Liver (tissue), 9 donors: Measurements from ENCODE around the gene C1QTNF4. TPM values are rescaled to one million over a fixed set of nuclear protein-coding genes. Genes with fewer than 3 reads are reported as not detected.

Source experiments
- DNase-seq: peaks from one replicate; pipeline ENCODE4 v3.0.0-alpha.2; 2017; ENCODE audit warnings: low spot score
- H3K27ac ChIP-seq, 2 donors: one replicate each; pipeline ENCODE4 v1.7.0; 2013; ENCODE audit warnings: inconsistent platforms in 2 of 2, low read length in 2 of 2, control low read depth in 1 of 2, low read depth in 1 of 2, mild to moderate bottlenecking in 1 of 2
- H3K27me3 ChIP-seq, 4 donors: one replicate each; pipeline versions ENCODE4 v1.6.1 to v1.7.0; 2013; ENCODE audit warnings: low read length in 3 of 4, inconsistent platforms in 1 of 4, mild to moderate bottlenecking in 1 of 4, moderate library complexity in 1 of 4; ENCODE audit not compliant: control insufficient read depth in 4 of 4, insufficient read depth in 4 of 4
- H3K36me3 ChIP-seq, 4 donors: one replicate each; pipeline versions ENCODE4 v1.6.1 to v1.7.0; 2013; ENCODE audit warnings: low read length in 3 of 4, mild to moderate bottlenecking in 3 of 4, low read depth in 1 of 4, moderate library complexity in 1 of 4; ENCODE audit not compliant: control insufficient read depth in 4 of 4, insufficient read depth in 3 of 4
- H3K4me1 ChIP-seq, 4 donors: one replicate each; pipeline versions ENCODE4 v1.6.1 to v1.7.0; 2013; ENCODE audit warnings: low read length in 3 of 4, mild to moderate bottlenecking in 3 of 4, moderate library complexity in 1 of 4; ENCODE audit not compliant: control insufficient read depth in 4 of 4, insufficient read depth in 4 of 4
- H3K4me3 ChIP-seq, 3 donors: one replicate each; pipeline versions ENCODE4 v1.6.1 to v1.7.0; 2013; ENCODE audit warnings: low read length in 3 of 3, control low read depth in 1 of 3, low read depth in 1 of 3, mild to moderate bottlenecking in 1 of 3
- H3K9ac ChIP-seq, 2 donors: one replicate each; pipeline ENCODE4 v1.7.0; 2013; ENCODE audit warnings: low read length in 2 of 2, mild to moderate bottlenecking in 2 of 2, moderate library complexity in 2 of 2, control low read depth in 1 of 2, low read depth in 1 of 2
- H3K9me3 ChIP-seq, 4 donors: one replicate each; pipeline versions ENCODE4 v1.6.1 to v1.7.0; 2013; ENCODE audit warnings: low read length in 3 of 4; ENCODE audit not compliant: control insufficient read depth in 4 of 4
- EGR1 ChIP-seq, 2 donors: IDR thresholded peaks; 2 replicates each; pipeline ENCODE4 v1.6.1; 2016 to 2018; ENCODE audit warnings: antibody characterized with exemption in 2 of 2, low read depth in 2 of 2
- FOXA1 ChIP-seq: IDR thresholded peaks from 2 replicates; pipeline ENCODE4 v1.6.1; 2016; ENCODE audit warnings: antibody characterized with exemption
- FOXA2 ChIP-seq: IDR thresholded peaks from 2 replicates; pipeline ENCODE4 v1.6.1; 2016; ENCODE audit warnings: antibody characterized with exemption
- GABPA ChIP-seq, 2 donors: IDR thresholded peaks in 1 of 2; conservative IDR thresholded peaks in 1 of 2; 2 replicates each; pipeline ENCODE4 v1.6.1; 2016; ENCODE audit warnings: antibody characterized with exemption in 2 of 2, mild to moderate bottlenecking in 1 of 2, moderate library complexity in 1 of 2
- HNF4A ChIP-seq, 2 donors: conservative IDR thresholded peaks; 2 replicates each; pipeline ENCODE4 v1.6.1; 2016; ENCODE audit warnings: antibody characterized with exemption in 2 of 2, mild to moderate bottlenecking in 2 of 2
- HNF4G ChIP-seq: IDR thresholded peaks from 2 replicates; pipeline ENCODE4 v1.6.1; 2016; ENCODE audit warnings: antibody characterized with exemption
- JUND ChIP-seq, 2 donors: IDR thresholded peaks; 2 replicates each; pipeline ENCODE4 v1.6.1; 2016; ENCODE audit warnings: antibody characterized with exemption in 2 of 2
- NR2F2 ChIP-seq: IDR thresholded peaks from 2 replicates; pipeline ENCODE4 v1.6.1; 2016; ENCODE audit warnings: antibody characterized with exemption
- RAD21 ChIP-seq, 2 donors: IDR thresholded peaks; 2 replicates each; pipeline ENCODE4 v1.6.1; 2016; ENCODE audit warnings: antibody characterized with exemption in 2 of 2, mild to moderate bottlenecking in 2 of 2
- RXRA ChIP-seq, 2 donors: IDR thresholded peaks; 2 replicates each; pipeline ENCODE4 v1.6.1; 2017 to 2018; ENCODE audit warnings: antibody characterized with exemption in 2 of 2, mild to moderate bottlenecking in 1 of 2
- SP1 ChIP-seq: IDR thresholded peaks from 2 replicates; pipeline ENCODE4 v1.6.1; 2018; ENCODE audit warnings: antibody characterized with exemption, mild to moderate bottlenecking
- WGBS: extraction: QIAGEN DNeasy Blood & Tissue Kit; methylation state at CpG from one replicate; pipeline ENCODE4 v1.1.7; 2013; 5-methylcytosine and 5-hydroxymethylcytosine counted together
- polyA plus RNA-seq, 2 donors: library from polyadenylated mRNA; stranded (reverse) in 1 of 2; unstranded in 1 of 2; fragments of 200-250 nt in 1 of 2; fragments of >200 nt in 1 of 2; fragmentation: Nextera tagmentation in 1 of 2; extraction: Ambion mirVana in 1 of 2; gene quantifications; one replicate each; pipeline versions ENCODE4 v1.2.1 to v1.2.3, GENCODE V29; 2013 to 2015
- total RNA-seq, 2 donors: library from RNA; depleted of rRNA; stranded (reverse); fragments of >200 nt; gene quantifications; one replicate each; pipeline ENCODE4 v1.2.3, GENCODE V29; 2014
- TF ChIP-seq, protein P1 (sequence below): fragments of 150-350 bp; IDR thresholded peaks from 2 replicates; pipeline ENCODE4 v1.5.1; 2017; ENCODE audit warnings: improper control_type of control experiment, low read depth, low read length; ENCODE audit not compliant: missing input control
- TF ChIP-seq, protein P2 (sequence below): IDR thresholded peaks from 2 replicates; pipeline ENCODE4 v1.6.1; 2016; ENCODE audit warnings: antibody characterized with exemption
- TF ChIP-seq, protein P3 (sequence below): IDR thresholded peaks from 2 replicates; pipeline ENCODE4 v1.6.1; 2016; ENCODE audit warnings: antibody characterized with exemption
- TF ChIP-seq, protein P4 (sequence below): IDR thresholded peaks from 2 replicates; pipeline ENCODE4 v1.6.1; 2016; ENCODE audit warnings: antibody characterized with exemption
- TF ChIP-seq, protein P5 (sequence below): IDR thresholded peaks from 2 replicates; pipeline ENCODE4 v1.6.1; 2016; ENCODE audit warnings: antibody characterized with exemption, mild to moderate bottlenecking
- donor health status: healthy.
- donor health status: healthy.
- donor health status: healthy.
- donor health status: healthy.
- donor health status: healthy.

The C1QTNF4 gene
- total and polyA plus RNA-seq, 4 donors = 0.08 to 1.8 (median 0.32) TPM

DNA sequence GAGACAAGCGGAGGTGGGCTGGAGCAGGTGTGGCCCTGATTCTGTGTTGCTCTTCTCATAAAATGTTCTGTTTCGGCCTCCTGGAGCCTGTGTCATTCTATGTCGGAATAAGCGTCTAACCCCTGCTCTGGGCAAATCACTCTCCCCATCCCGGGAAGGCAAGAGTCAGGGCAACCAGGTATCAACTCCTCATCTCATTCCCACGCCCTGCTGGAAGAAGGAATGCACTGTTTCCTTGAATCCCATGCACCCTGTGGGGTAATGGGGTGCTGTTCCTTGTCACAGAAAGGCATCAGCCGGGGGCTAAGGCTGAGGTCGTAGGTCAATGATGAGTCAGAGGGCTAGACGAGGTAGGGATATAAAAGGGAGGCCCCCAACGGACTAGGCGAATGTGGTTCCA lies 5.1 kb downstream of the C1QTNF4 start:
- H3K36me3 ChIP-seq = peaks cover 3 to 8% (median 8%) of the 10 kb centered on the region in 4 donors
- no peak overlapping the region for H3K9ac ChIP-seq
- peaks cover 0 to 7% (median 2%) of the 10 kb centered on the region in 4 donors for H3K27me3 ChIP-seq
- 91% methylated on average over 11 of the region's 11 CpGs for WGBS
- no peak overlapping the region for H3K4me3 ChIP-seq
- TF ChIP-seq RAD21 (IDR thresholded peaks at IDR 0.05) (no peak), JUND (IDR thresholded peaks at IDR 0.05) (no peak), FOXA1 (no peak), SP1 (no peak)
- no peak overlapping the region for H3K27ac ChIP-seq
- DNase-seq = no peak
- peaks cover 0 to 4% (median 1%) of the 10 kb centered on the region in 4 donors for H3K4me1 ChIP-seq
- peaks cover 0 to 7% (median 1%) of the 10 kb centered on the region in 4 donors for H3K9me3 ChIP-seq

DNA sequence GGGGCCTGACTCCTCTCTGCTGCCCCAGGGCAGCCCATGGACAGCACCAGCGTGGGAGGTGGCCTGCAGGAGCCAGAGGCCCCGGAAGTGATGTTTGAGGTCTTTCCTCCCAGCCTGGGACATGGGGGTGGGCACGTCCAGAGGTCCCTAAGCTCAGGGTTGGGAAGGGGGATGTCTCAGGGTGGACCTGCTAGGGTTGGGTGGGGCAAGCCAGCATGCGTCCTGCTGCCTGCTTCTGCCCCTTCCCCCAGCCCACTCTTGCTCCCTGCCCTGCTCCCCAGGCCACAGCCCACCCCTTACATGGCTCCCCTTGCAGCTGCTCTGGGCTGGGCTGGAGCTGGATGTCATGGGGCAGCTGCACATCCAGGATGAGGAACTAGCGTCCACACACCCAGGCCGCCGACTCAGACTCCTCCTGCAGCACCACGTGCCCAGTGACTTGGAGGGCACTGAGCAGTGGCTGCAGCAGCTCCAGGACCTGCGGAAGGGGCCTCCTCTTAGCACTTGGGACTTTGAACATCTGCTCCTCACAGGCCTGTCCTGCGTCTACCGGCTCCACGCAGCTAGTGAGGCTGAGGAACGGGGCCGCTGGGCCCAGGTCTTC lies 6.4 kb downstream of the C1QTNF4 start:
- 80% methylated on average over 14 of the region's 14 CpGs for WGBS
- DNase-seq = no peak
- no peaks in the 10 kb centered on the region for H3K4me1 ChIP-seq
- peaks cover 0 to 7% (median 1%) of the 10 kb centered on the region in 4 donors for H3K9me3 ChIP-seq
- H3K27me3 ChIP-seq = peaks cover 0 to 3% (median 1%) of the 10 kb centered on the region in 4 donors
- TF ChIP-seq SP1 (no peak), HNF4A (conservative IDR thresholded peaks at IDR 0.05) (no peak), GABPA (IDR thresholded peaks at IDR 0.05 in 1 of 2, conservative IDR thresholded peaks at IDR 0.05 in 1 of 2) (no peak), FOXA2 (no peak), JUND (IDR thresholded peaks at IDR 0.05) (no peak), FOXA1 (no peak), HNF4G (no peak), RXRA (IDR thresholded peaks at IDR 0.05) (no peak), NR2F2 (no peak), EGR1 (IDR thresholded peaks at IDR 0.05; ENCODE audit: low read depth in 2 of 2) (no peak), RAD21 (IDR thresholded peaks at IDR 0.05) (no peak)
- TF ChIP-seq, protein P1, sequence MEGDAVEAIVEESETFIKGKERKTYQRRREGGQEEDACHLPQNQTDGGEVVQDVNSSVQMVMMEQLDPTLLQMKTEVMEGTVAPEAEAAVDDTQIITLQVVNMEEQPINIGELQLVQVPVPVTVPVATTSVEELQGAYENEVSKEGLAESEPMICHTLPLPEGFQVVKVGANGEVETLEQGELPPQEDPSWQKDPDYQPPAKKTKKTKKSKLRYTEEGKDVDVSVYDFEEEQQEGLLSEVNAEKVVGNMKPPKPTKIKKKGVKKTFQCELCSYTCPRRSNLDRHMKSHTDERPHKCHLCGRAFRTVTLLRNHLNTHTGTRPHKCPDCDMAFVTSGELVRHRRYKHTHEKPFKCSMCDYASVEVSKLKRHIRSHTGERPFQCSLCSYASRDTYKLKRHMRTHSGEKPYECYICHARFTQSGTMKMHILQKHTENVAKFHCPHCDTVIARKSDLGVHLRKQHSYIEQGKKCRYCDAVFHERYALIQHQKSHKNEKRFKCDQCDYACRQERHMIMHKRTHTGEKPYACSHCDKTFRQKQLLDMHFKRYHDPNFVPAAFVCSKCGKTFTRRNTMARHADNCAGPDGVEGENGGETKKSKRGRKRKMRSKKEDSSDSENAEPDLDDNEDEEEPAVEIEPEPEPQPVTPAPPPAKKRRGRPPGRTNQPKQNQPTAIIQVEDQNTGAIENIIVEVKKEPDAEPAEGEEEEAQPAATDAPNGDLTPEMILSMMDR = no peak
- TF ChIP-seq, protein P2, sequence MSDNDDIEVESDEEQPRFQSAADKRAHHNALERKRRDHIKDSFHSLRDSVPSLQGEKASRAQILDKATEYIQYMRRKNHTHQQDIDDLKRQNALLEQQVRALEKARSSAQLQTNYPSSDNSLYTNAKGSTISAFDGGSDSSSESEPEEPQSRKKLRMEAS = no peak
- TF ChIP-seq, protein P3, sequence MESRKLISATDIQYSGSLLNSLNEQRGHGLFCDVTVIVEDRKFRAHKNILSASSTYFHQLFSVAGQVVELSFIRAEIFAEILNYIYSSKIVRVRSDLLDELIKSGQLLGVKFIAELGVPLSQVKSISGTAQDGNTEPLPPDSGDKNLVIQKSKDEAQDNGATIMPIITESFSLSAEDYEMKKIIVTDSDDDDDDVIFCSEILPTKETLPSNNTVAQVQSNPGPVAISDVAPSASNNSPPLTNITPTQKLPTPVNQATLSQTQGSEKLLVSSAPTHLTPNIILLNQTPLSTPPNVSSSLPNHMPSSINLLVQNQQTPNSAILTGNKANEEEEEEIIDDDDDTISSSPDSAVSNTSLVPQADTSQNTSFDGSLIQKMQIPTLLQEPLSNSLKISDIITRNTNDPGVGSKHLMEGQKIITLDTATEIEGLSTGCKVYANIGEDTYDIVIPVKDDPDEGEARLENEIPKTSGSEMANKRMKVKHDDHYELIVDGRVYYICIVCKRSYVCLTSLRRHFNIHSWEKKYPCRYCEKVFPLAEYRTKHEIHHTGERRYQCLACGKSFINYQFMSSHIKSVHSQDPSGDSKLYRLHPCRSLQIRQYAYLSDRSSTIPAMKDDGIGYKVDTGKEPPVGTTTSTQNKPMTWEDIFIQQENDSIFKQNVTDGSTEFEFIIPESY = no peak
- TF ChIP-seq, protein P4, sequence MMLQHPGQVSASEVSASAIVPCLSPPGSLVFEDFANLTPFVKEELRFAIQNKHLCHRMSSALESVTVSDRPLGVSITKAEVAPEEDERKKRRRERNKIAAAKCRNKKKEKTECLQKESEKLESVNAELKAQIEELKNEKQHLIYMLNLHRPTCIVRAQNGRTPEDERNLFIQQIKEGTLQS = no peak
- TF ChIP-seq, protein P5, sequence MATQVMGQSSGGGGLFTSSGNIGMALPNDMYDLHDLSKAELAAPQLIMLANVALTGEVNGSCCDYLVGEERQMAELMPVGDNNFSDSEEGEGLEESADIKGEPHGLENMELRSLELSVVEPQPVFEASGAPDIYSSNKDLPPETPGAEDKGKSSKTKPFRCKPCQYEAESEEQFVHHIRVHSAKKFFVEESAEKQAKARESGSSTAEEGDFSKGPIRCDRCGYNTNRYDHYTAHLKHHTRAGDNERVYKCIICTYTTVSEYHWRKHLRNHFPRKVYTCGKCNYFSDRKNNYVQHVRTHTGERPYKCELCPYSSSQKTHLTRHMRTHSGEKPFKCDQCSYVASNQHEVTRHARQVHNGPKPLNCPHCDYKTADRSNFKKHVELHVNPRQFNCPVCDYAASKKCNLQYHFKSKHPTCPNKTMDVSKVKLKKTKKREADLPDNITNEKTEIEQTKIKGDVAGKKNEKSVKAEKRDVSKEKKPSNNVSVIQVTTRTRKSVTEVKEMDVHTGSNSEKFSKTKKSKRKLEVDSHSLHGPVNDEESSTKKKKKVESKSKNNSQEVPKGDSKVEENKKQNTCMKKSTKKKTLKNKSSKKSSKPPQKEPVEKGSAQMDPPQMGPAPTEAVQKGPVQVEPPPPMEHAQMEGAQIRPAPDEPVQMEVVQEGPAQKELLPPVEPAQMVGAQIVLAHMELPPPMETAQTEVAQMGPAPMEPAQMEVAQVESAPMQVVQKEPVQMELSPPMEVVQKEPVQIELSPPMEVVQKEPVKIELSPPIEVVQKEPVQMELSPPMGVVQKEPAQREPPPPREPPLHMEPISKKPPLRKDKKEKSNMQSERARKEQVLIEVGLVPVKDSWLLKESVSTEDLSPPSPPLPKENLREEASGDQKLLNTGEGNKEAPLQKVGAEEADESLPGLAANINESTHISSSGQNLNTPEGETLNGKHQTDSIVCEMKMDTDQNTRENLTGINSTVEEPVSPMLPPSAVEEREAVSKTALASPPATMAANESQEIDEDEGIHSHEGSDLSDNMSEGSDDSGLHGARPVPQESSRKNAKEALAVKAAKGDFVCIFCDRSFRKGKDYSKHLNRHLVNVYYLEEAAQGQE = no peak
- peaks cover 8 to 21% (median 18%) of the 10 kb centered on the region in 4 donors for H3K36me3 ChIP-seq
- H3K27ac ChIP-seq = no peak overlapping the region
- no peak overlapping the region for H3K4me3 ChIP-seq
- H3K9ac ChIP-seq = no peak overlapping the region
